Endothelial cell of umbilical vein (primary cell): ENCODE measurements around the gene CCL4. TPM values are rescaled to one million over a fixed set of nuclear protein-coding genes. Genes with fewer than 3 reads are reported as not detected.

ENCODE experiments used
- BruUV-seq: library from RNA; stranded (reverse); fragments of 400-500 nt; replicated peaks from 2 replicates; lab custom pipeline; 2021; lab: Mats Ljungman, UMichigan
- CTCF ChIA-PET: fragments of 300-600, 350-600 bp; sonication (Branson Sonifier 250); formaldehyde crosslinking; loops from one replicate; lab custom pipeline; 2021; ENCODE audit warnings: antibody characterized with exemption, inconsistent platforms; lab: Charles Lee
- POLR2A ChIA-PET: fragments of 300-600, 350-600 bp; sonication (Branson Sonifier 250); formaldehyde crosslinking; loops from one replicate; lab custom pipeline; 2021; ENCODE audit warnings: antibody characterized with exemption, inconsistent platforms; lab: Charles Lee
- DNase-seq: peaks from one replicate; pipeline ENCODE4 v3.0.0-alpha.2; 2011; ENCODE audit warnings: low read depth, low spot score
- FAIRE-seq: peaks from 2 replicates; lab custom pipeline; 2011; peaks lifted over from hg19 to GRCh38; lab: Jason Lieb, UNC
- H2AFZ ChIP-seq: 2 replicates; pipeline ENCODE4 v1.6.0; 2012; ENCODE audit warnings: low read depth, low read length, control low read depth, inconsistent platforms
- H3K27ac ChIP-seq: 2 replicates; pipeline ENCODE4 v1.5.1; 2011; ENCODE audit warnings: low read depth, mild to moderate bottlenecking, control low read depth, low read length, moderate library complexity; ENCODE audit not compliant: insufficient read depth
- H3K27me3 ChIP-seq, 2 experiments: 2 replicates each; pipeline versions ENCODE4 v1.6.0 to v1.6.1; 2011; ENCODE audit warnings: low read length in 2 of 2, mixed read lengths in 1 of 2; ENCODE audit not compliant: control insufficient read depth in 2 of 2, insufficient read depth in 2 of 2
- H3K36me3 ChIP-seq, 2 experiments: 2 replicates in 1 of 2; 3 replicates in 1 of 2; pipeline ENCODE4 v1.5.1; 2011; ENCODE audit warnings: low read length in 2 of 2, mild to moderate bottlenecking in 1 of 2, moderate library complexity in 1 of 2; ENCODE audit not compliant: control insufficient read depth in 2 of 2, insufficient read depth in 2 of 2; ENCODE audit errors: extremely low read depth in 1 of 2
- H3K4me1 ChIP-seq: 3 replicates; pipeline ENCODE4 v1.5.1; 2011; ENCODE audit warnings: mild to moderate bottlenecking, low read length; ENCODE audit not compliant: control insufficient read depth, insufficient read depth; ENCODE audit errors: extremely low read depth
- H3K4me2 ChIP-seq: 2 replicates; pipeline ENCODE4 v1.6.1; 2011; ENCODE audit warnings: low read length, control low read depth, mixed read lengths; ENCODE audit not compliant: insufficient read depth
- H3K4me3 ChIP-seq, 3 experiments: fragments of 200-600 bp in 1 of 3; sonication (generic), shearing (Covaris generic) in 1 of 3; replicated peaks in 1 of 3; 2 replicates each; pipeline ENCODE4 v1.5.1; 2011 to 2016; ENCODE audit warnings: control low read depth in 3 of 3, low read length in 3 of 3, mild to moderate bottlenecking in 2 of 3, inconsistent platforms in 1 of 3, low read depth in 1 of 3, moderate library complexity in 1 of 3; ENCODE audit not compliant: insufficient read depth in 1 of 3
- H3K79me2 ChIP-seq: 2 replicates; pipeline ENCODE4 v1.6.0; 2012; ENCODE audit warnings: low read length, inconsistent platforms; ENCODE audit not compliant: control insufficient read depth, insufficient read depth
- H3K9ac ChIP-seq: replicated peaks from 2 replicates; pipeline ENCODE3; 2011; ENCODE audit warnings: low read length, control low read depth; ENCODE audit not compliant: insufficient read depth; ENCODE audit errors: extremely low read depth
- H3K9me1 ChIP-seq: replicated peaks from 3 replicates; pipeline ENCODE4 v1.6.0; 2011; ENCODE audit warnings: mild to moderate bottlenecking, low read length; ENCODE audit not compliant: control insufficient read depth, insufficient read depth; ENCODE audit errors: extremely low read depth
- H3K9me3 ChIP-seq: replicated peaks from 2 replicates; pipeline ENCODE4 v1.5.1; 2012; ENCODE audit warnings: low read length, inconsistent platforms; ENCODE audit not compliant: control insufficient read depth, insufficient read depth
- H4K20me1 ChIP-seq: replicated peaks from 2 replicates; pipeline ENCODE3; 2011; ENCODE audit warnings: mild to moderate bottlenecking, low read length; ENCODE audit not compliant: control insufficient read depth, insufficient read depth; ENCODE audit errors: extremely low read depth
- EZH2 ChIP-seq: IDR thresholded peaks from 2 replicates; pipeline ENCODE4 v1.6.1; 2012; ENCODE audit warnings: borderline replicate concordance, low read depth, mild to moderate bottlenecking, moderate library complexity, low read length, inconsistent platforms; ENCODE audit not compliant: severe bottlenecking
- FOS ChIP-seq: IDR thresholded peaks from 2 replicates; pipeline ENCODE4 v1.6.1; 2011; ENCODE audit warnings: mild to moderate bottlenecking, low read length, moderate library complexity, borderline replicate concordance; ENCODE audit not compliant: insufficient read depth
- GATA2 ChIP-seq: IDR thresholded peaks from 2 replicates; pipeline ENCODE4 v1.7.0; 2011; ENCODE audit warnings: low read depth, mild to moderate bottlenecking, moderate library complexity, mixed read lengths, low read length; ENCODE audit not compliant: insufficient read length, insufficient read depth
- JUN ChIP-seq: IDR thresholded peaks from 2 replicates; pipeline ENCODE4 v1.6.1; 2011; ENCODE audit warnings: borderline replicate concordance, low read depth; ENCODE audit not compliant: insufficient read length, insufficient read depth
- MYC ChIP-seq: IDR thresholded peaks from one replicate; pipeline ENCODE4 v1.6.1; 2011; ENCODE audit warnings: mild to moderate bottlenecking, low read depth, low read length
- POLR2A ChIP-seq: IDR thresholded peaks from 2 replicates; pipeline ENCODE4 v1.6.1; 2012; ENCODE audit warnings: low read depth, mild to moderate bottlenecking, control low read depth, low read length
- POLR2AphosphoS5 ChIP-seq: IDR thresholded peaks from 2 replicates; pipeline ENCODE4 v1.6.1; 2012; ENCODE audit warnings: low read depth, mild to moderate bottlenecking, control low read depth, low read length, moderate library complexity; ENCODE audit not compliant: insufficient read depth
- dilution Hi-C: fragments of 300-500 bp; cut with MboI; formaldehyde crosslinking; loops from one replicate; pipeline ENCODE4 v1.15.0; 2019; ENCODE audit warnings: low sequenced_read_pairs; ENCODE audit not compliant: extremely low pct_ligation_motif_present
- intact Hi-C: fragments of 100-400 bp; cut with micrococcal nuclease; formaldehyde crosslinking; loops from one replicate; pipeline ENCODE4 v1.10.0; 2022
- polyA plus RNA-seq, 4 experiments: library from polyadenylated mRNA; depleted of rRNA in 3 of 4; stranded (reverse) in 3 of 4; unstranded in 1 of 4; fragments of >200 nt; gene quantifications; 2 replicates each; pipeline versions ENCODE4 v1.2.1 to v1.2.3, GENCODE V29; 2011 to 2012; ENCODE audit warnings: missing spikeins in 1 of 4
- total RNA-seq: library from RNA; stranded (reverse); gene quantifications from 2 replicates; pipeline ENCODE4 v1.2.3, GENCODE V29; 2021
- TF ChIP-seq, protein P1 (sequence below): IDR thresholded peaks from 2 replicates; pipeline ENCODE4 v1.6.1; 2011; ENCODE audit not compliant: insufficient read depth, insufficient read length
- TF ChIP-seq, protein P2 (sequence below), 2 donors: IDR thresholded peaks; 1 replicate in 1 of 2; 2 replicates in 1 of 2; pipeline ENCODE4 v1.5.1; 2011; ENCODE audit warnings: low read length in 2 of 2, mild to moderate bottlenecking in 2 of 2, moderate library complexity in 2 of 2, control low read depth in 1 of 2, inconsistent platforms in 1 of 2, low read depth in 1 of 2; ENCODE audit not compliant: insufficient read depth in 1 of 2; ENCODE audit errors: extremely low read depth in 1 of 2

The CCL4 gene
- total and polyA plus RNA-seq, 2 donors (not counting 3 experiments of a cell fraction or from before 2014, with no cell fraction given) = not detected

DNA sequence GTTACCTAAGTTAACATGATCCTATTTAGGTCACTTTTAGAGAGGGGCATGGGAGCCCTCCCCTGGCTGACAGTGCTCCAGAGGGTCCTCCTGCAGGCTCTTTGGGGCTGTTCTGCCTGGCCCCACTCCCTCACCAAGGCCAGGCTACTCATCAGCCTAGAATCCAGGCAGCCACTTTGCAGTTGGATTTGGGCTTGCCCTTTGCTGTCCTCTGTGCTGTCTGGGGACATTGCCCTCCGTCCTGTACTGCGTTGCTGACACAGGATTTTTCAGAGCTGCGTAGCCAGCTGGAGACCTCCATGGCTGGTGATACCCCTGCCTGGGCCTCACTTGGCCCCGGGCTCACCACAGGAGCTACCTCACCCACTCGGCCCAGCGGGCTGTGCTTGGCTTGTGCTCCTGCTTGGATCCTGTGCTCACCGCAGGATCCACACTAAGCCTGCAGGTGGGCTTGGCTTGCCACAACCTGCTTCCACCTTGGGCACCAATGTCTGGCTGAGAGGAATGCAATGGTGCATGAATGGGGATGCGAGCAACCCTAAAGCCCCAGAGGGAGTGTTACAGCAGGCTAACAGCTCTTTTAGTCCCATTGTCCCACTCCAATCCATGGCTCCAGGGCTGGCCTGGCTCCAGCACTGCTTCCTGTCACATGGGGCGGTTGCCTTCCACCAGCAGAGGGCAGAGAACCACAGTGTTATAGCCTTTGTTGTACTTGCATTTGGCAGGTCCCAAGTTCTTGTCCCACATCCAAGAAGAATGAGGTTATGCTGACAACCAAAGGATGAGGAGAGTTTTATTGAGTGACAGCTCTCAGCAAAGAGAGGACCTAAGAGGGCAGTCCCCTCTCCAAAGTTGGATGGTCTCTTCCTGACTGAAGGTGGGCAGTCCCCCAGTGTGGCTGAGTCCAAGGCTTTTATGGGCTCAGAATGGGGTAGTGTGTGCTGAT lies 21.5 kb downstream of the CCL4 start:
- intact Hi-C loops = no loop called here

More for the DNA sequence above, 21.5 kb downstream of the CCL4 start:
- TF ChIP-seq POLR2A (no peak), EZH2 (no peak), GATA2 (no peak), FOS (no peak), JUN (no peak), MYC (no peak), POLR2AphosphoS5 (no peak)
- TF ChIP-seq, protein P1, sequence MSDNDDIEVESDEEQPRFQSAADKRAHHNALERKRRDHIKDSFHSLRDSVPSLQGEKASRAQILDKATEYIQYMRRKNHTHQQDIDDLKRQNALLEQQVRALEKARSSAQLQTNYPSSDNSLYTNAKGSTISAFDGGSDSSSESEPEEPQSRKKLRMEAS = no peak
- TF ChIP-seq, protein P2, sequence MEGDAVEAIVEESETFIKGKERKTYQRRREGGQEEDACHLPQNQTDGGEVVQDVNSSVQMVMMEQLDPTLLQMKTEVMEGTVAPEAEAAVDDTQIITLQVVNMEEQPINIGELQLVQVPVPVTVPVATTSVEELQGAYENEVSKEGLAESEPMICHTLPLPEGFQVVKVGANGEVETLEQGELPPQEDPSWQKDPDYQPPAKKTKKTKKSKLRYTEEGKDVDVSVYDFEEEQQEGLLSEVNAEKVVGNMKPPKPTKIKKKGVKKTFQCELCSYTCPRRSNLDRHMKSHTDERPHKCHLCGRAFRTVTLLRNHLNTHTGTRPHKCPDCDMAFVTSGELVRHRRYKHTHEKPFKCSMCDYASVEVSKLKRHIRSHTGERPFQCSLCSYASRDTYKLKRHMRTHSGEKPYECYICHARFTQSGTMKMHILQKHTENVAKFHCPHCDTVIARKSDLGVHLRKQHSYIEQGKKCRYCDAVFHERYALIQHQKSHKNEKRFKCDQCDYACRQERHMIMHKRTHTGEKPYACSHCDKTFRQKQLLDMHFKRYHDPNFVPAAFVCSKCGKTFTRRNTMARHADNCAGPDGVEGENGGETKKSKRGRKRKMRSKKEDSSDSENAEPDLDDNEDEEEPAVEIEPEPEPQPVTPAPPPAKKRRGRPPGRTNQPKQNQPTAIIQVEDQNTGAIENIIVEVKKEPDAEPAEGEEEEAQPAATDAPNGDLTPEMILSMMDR (IDR thresholded peaks at IDR 0.05; ENCODE audit: extremely low read depth in 1 of 2, insufficient read depth in 1 of 2, low read depth in 1 of 2, low read length in 2 of 2) = no peak
- DNase-seq (no peak), FAIRE-seq (no peak)
- H3K9me1 ChIP-seq = no peaks in the 10 kb centered on the region
- dilution Hi-C loops = no loop called here
- H3K36me3 ChIP-seq = no peaks in the 10 kb centered on the region
- CTCF ChIA-PET = interaction anchor here (1.1 kb wide), 1 partner anchor 7 kb away, joined by 4 read pairs; no protein-coding TSS in a partner anchor
- H3K27me3 ChIP-seq = no peaks in the 10 kb centered on the region
- no peak overlapping the region for H3K4me2 ChIP-seq
- no peaks in the 10 kb centered on the region for H3K9me3 ChIP-seq
- POLR2A ChIA-PET = no interaction called here
- no TSS peak for BruUV-seq
- no peaks in the 10 kb centered on the region for H3K79me2 ChIP-seq
- H3K9ac ChIP-seq = no peak overlapping the region
- H3K27ac ChIP-seq = no peak overlapping the region
- H4K20me1 ChIP-seq = no peaks in the 10 kb centered on the region
- no peaks in the 10 kb centered on the region for H3K4me1 ChIP-seq
- H3K4me3 ChIP-seq = no peak overlapping the region
- H2AFZ ChIP-seq = no peak overlapping the region
